Fibroblast of lung (primary cell): ENCODE results near the gene PPARGC1A. TPM values are rescaled to one million over a fixed set of nuclear protein-coding genes. Genes with fewer than 3 reads are reported as not detected.

ENCODE experiments used
- DNase-seq, 2 donors: peaks; one replicate each; pipeline versions ENCODE4 v3.0.0 to v3.0.0-alpha.2; 2010; ENCODE audit warnings: low read depth in 2 of 2
- H2AFZ ChIP-seq: 2 replicates; pipeline ENCODE4 v1.5.1; 2012; ENCODE audit warnings: low read length, control low read depth, inconsistent platforms
- H3K27ac ChIP-seq: 2 replicates; pipeline ENCODE4 v1.5.1; 2011; ENCODE audit warnings: low read length, control low read depth; ENCODE audit not compliant: insufficient read depth
- H3K27me3 ChIP-seq: 2 replicates; pipeline ENCODE4 v1.5.1; 2011; ENCODE audit warnings: mild to moderate bottlenecking, low read length; ENCODE audit not compliant: control insufficient read depth, insufficient read depth
- H3K36me3 ChIP-seq: 2 replicates; pipeline ENCODE4 v1.5.1; 2011; ENCODE audit warnings: low read length; ENCODE audit not compliant: control insufficient read depth, insufficient read depth
- H3K4me1 ChIP-seq: 2 replicates; pipeline ENCODE4 v1.5.1; 2011; ENCODE audit warnings: low read length; ENCODE audit not compliant: control insufficient read depth, insufficient read depth; ENCODE audit errors: extremely low read depth
- H3K4me2 ChIP-seq: 2 replicates; pipeline ENCODE4 v1.5.1; 2011; ENCODE audit warnings: low read length, control low read depth; ENCODE audit not compliant: insufficient read depth; ENCODE audit errors: extremely low read depth
- H3K4me3 ChIP-seq, 4 experiments: fragments of 200-600 bp in 1 of 4; sonication (generic) in 1 of 4; replicated peaks in 1 of 4; 2 replicates each; pipeline ENCODE4 v1.5.1; 2011 to 2016; ENCODE audit warnings: low read length in 4 of 4, low read depth in 3 of 4, mild to moderate bottlenecking in 3 of 4, control low read depth in 2 of 4, inconsistent platforms in 1 of 4, mixed read lengths in 1 of 4; ENCODE audit not compliant: insufficient read depth in 1 of 4; ENCODE audit errors: control extremely low read depth in 1 of 4
- H3K79me2 ChIP-seq: 2 replicates; pipeline ENCODE4 v1.5.1; 2012; ENCODE audit warnings: mild to moderate bottlenecking, low read length, inconsistent platforms; ENCODE audit not compliant: control insufficient read depth, insufficient read depth
- H3K9ac ChIP-seq: 2 replicates; pipeline ENCODE4 v1.5.1; 2011; ENCODE audit warnings: mild to moderate bottlenecking, low read length, control low read depth; ENCODE audit not compliant: insufficient read depth
- H3K9me3 ChIP-seq: 2 replicates; pipeline ENCODE4 v1.5.1; 2012; ENCODE audit warnings: low read depth, low read length; ENCODE audit not compliant: control insufficient read depth, insufficient read depth
- H4K20me1 ChIP-seq: 2 replicates; pipeline ENCODE4 v1.5.1; 2011; ENCODE audit warnings: low read length; ENCODE audit not compliant: control insufficient read depth, insufficient read depth; ENCODE audit errors: extremely low read depth
- EZH2 ChIP-seq: IDR thresholded peaks from 2 replicates; pipeline ENCODE4 v1.5.1; 2012; ENCODE audit warnings: low read length, control low read depth, mild to moderate bottlenecking; ENCODE audit errors: missing control alignments
- polyA plus RNA-seq, 2 donors: library from polyadenylated mRNA; depleted of rRNA in 1 of 2; stranded (reverse) in 1 of 2; unstranded in 1 of 2; fragments of >200 nt; gene quantifications; 2 replicates each; pipeline ENCODE4 v1.2.1, GENCODE V29; 2011 to 2012; ENCODE audit warnings: missing spikeins in 1 of 2
- total RNA-seq: library from RNA; depleted of rRNA; stranded (reverse); fragments of >200 nt; gene quantifications from 2 replicates; pipeline ENCODE4 v1.2.1, GENCODE V29; 2014
- TF ChIP-seq, protein P1 (sequence below), 2 donors: IDR thresholded peaks in 1 of 2; conservative IDR thresholded peaks in 1 of 2; 1 replicate in 1 of 2; 2 replicates in 1 of 2; pipeline ENCODE4 v1.5.1; 2011 to 2012; ENCODE audit warnings: low read length in 2 of 2, control low read depth in 1 of 2, inconsistent platforms in 1 of 2, low read depth in 1 of 2, mild to moderate bottlenecking in 1 of 2

PPARGC1A gene
- total and polyA plus RNA-seq, 2 donors (not counting 1 experiment from before 2014, with no cell fraction given) = 1.3 to 6.9 TPM

DNA sequence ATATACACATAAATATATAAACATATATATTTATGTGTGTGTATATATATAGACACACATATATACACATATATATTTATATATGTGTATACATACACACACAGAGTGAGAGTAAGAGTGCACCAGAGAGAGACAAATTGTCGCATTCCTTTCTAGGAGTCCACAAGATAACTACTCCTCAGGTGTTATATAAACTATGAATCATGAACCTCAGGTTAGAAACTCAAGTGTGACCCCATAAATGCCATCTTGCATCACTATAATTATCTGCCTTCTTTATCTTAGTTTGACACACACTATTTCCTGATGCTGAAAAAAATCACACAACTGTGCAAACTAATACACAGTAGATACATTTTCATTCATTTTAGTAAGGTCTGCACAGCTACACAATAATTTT is 135.2 kb downstream of the PPARGC1A start:
- DNase-seq = no peak

DNA sequence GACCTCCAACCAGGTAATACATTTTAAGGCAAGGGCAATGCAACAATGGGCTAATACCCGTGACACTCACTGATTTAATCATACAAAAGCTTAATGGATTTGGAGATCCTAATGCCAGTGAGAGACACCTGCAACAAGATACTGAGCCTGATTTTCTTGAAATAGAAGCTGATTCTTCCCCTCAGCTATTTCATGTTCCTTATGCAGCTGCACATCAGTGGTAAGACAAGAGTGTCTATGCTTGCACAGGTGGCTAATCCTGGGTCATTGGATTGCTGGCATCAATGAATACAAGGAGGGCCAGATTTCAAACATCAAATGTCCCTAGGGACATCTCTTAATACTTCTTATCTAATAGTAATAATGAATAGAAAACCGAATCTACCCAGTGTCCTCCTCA is 139.7 kb downstream of the PPARGC1A start:
- Histone ChIP-seq H3K9me3 (no peaks in the 10 kb centered on the region), H3K27ac (no peak overlapping the region), H4K20me1 (no peaks in the 10 kb centered on the region), H2AFZ (no peak overlapping the region), H3K9ac (no peak overlapping the region), H3K4me3 (no peak overlapping the region), H3K79me2 (no peaks in the 10 kb centered on the region), H3K4me2 (no peak overlapping the region), H3K27me3 (no peaks in the 10 kb centered on the region), H3K36me3 (no peaks in the 10 kb centered on the region), H3K4me1 (no peaks in the 10 kb centered on the region)
- TF ChIP-seq, protein P1, sequence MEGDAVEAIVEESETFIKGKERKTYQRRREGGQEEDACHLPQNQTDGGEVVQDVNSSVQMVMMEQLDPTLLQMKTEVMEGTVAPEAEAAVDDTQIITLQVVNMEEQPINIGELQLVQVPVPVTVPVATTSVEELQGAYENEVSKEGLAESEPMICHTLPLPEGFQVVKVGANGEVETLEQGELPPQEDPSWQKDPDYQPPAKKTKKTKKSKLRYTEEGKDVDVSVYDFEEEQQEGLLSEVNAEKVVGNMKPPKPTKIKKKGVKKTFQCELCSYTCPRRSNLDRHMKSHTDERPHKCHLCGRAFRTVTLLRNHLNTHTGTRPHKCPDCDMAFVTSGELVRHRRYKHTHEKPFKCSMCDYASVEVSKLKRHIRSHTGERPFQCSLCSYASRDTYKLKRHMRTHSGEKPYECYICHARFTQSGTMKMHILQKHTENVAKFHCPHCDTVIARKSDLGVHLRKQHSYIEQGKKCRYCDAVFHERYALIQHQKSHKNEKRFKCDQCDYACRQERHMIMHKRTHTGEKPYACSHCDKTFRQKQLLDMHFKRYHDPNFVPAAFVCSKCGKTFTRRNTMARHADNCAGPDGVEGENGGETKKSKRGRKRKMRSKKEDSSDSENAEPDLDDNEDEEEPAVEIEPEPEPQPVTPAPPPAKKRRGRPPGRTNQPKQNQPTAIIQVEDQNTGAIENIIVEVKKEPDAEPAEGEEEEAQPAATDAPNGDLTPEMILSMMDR (conservative IDR thresholded peaks at IDR 0.05 in 1 of 2, IDR thresholded peaks at IDR 0.05 in 1 of 2; ENCODE audit: low read depth in 1 of 2, low read length in 2 of 2) = no peak
- no peak for TF ChIP-seq EZH2
- no peak for DNase-seq

More for the DNA sequence above, 135.2 kb downstream of the PPARGC1A start:
- TF ChIP-seq, protein P1 (conservative IDR thresholded peaks at IDR 0.05 in 1 of 2, IDR thresholded peaks at IDR 0.05 in 1 of 2; ENCODE audit: low read depth in 1 of 2, low read length in 2 of 2) = no peak
- no peak for TF ChIP-seq EZH2
- no peaks in the 10 kb centered on the region for H3K36me3 ChIP-seq
- no peaks in the 10 kb centered on the region for H3K27me3 ChIP-seq
- H4K20me1 ChIP-seq = no peaks in the 10 kb centered on the region
- H3K27ac ChIP-seq = no peak overlapping the region
- no peaks in the 10 kb centered on the region for H3K79me2 ChIP-seq
- H3K9me3 ChIP-seq = no peaks in the 10 kb centered on the region
- H3K4me2 ChIP-seq = no peak overlapping the region
- no peak overlapping the region for H3K4me3 ChIP-seq
- no peak overlapping the region for H3K9ac ChIP-seq
- no peaks in the 10 kb centered on the region for H3K4me1 ChIP-seq
- no peak overlapping the region for H2AFZ ChIP-seq

- no peaks in the 10 kb centered on the region for H3K36me3 ChIP-seq
- no peak overlapping the region for H3K27ac ChIP-seq
- peak overlapping the region; percentile 16 for H3K9ac ChIP-seq
- no peaks in the 10 kb centered on the region for H3K9me3 ChIP-seq
- no peak overlapping the region for H3K4me2 ChIP-seq
- H4K20me1 ChIP-seq = no peaks in the 10 kb centered on the region
- no peak overlapping the region for H3K4me3 ChIP-seq
- no peak overlapping the region for H2AFZ ChIP-seq
- TF ChIP-seq EZH2 = no peak
- TF ChIP-seq, protein P1 (conservative IDR thresholded peaks at IDR 0.05 in 1 of 2, IDR thresholded peaks at IDR 0.05 in 1 of 2; ENCODE audit: low read depth in 1 of 2, low read length in 2 of 2) = no peak
- H3K4me1 ChIP-seq = no peaks in the 10 kb centered on the region
- no peak for DNase-seq
- no peaks in the 10 kb centered on the region for H3K79me2 ChIP-seq
- H3K27me3 ChIP-seq = no peaks in the 10 kb centered on the region
Observed at GRCh38 chr4:23747281-23747735, 142.5 kb downstream of the PPARGC1A start.
